ENCODE measurements around the gene SLC44A1. TPM values are rescaled to one million over a fixed set of nuclear protein-coding genes. Genes with fewer than 3 reads are reported as not detected.

Gene SLC44A1
- polyA plus RNA-seq, 3 donors, result 6.9 to 52.1 (median 46.5) TPM

DNA sequence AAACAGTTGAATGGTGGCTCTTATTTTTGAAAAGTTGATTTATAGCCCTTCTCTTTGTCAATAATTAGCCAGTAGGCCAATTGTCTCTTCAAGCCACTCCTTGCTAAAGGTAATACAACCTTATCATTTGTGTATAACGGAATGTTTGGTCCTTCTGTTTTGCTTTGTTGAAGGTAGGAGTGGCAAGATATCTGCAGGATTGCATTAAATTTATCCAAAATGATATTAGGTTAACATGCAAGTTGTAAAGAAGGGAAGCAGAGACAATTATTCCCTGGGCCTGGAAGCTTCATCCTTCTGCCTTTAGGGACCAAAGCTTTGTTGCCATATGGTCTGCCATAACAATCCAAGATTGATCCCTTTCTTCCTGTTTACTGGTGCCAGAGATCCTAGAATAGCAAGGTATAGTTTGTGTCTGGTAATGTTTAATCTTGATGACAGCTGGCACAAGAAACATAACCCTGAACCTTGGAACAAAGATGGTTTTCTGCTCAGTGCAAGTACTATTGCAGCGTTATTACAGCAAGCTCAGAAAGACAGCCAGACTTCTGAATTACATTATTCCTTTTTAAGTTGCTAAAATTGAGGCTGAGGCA lies 187.9 kb downstream of the SLC44A1 start:
- no peak overlapping the region for H3K4me3 Mint-ChIP-seq
- H4K20me1 ChIP-seq (ENCODE audit: insufficient read depth, low read length), result no peaks in the 10 kb centered on the region
- H3K4me2 ChIP-seq (replicated peaks; ENCODE audit: extremely low read depth, low read length, poor library complexity, severe bottlenecking), result no peak overlapping the region
- TF ChIP-seq, protein P1, sequence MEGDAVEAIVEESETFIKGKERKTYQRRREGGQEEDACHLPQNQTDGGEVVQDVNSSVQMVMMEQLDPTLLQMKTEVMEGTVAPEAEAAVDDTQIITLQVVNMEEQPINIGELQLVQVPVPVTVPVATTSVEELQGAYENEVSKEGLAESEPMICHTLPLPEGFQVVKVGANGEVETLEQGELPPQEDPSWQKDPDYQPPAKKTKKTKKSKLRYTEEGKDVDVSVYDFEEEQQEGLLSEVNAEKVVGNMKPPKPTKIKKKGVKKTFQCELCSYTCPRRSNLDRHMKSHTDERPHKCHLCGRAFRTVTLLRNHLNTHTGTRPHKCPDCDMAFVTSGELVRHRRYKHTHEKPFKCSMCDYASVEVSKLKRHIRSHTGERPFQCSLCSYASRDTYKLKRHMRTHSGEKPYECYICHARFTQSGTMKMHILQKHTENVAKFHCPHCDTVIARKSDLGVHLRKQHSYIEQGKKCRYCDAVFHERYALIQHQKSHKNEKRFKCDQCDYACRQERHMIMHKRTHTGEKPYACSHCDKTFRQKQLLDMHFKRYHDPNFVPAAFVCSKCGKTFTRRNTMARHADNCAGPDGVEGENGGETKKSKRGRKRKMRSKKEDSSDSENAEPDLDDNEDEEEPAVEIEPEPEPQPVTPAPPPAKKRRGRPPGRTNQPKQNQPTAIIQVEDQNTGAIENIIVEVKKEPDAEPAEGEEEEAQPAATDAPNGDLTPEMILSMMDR (IDR thresholded peaks at IDR 0.05), result no peak
- WGBS (ENCODE audit: insufficient coverage), result no CpG with 5 or more reads among the region's 2 CpGs
- H3K27ac Mint-ChIP-seq, result no peak overlapping the region
- H3K9ac ChIP-seq (ENCODE audit: insufficient read depth, low read length, poor library complexity, severe bottlenecking), result no peak overlapping the region
- no peaks in the 10 kb centered on the region for H3K79me2 ChIP-seq (ENCODE audit: insufficient read depth, low read length)
- no peak overlapping the region for H3K4me3 ChIP-seq (replicated peaks in 1 of 3; ENCODE audit: low read depth in 2 of 3, low read length in 3 of 3)
- no peaks in the 10 kb centered on the region for H3K9me3 ChIP-seq (replicated peaks in 1 of 2; ENCODE audit: control insufficient read depth in 1 of 2, insufficient read depth in 1 of 2, low read length in 2 of 2)
- peaks cover 0 to 6% (median 2%) of the 10 kb centered on the region in 7 donors for H3K9me3 Mint-ChIP-seq
- no peaks in the 10 kb centered on the region for H3K4me1 ChIP-seq (ENCODE audit: control insufficient read depth in 1 of 2, insufficient read depth in 2 of 2, low read length in 2 of 2)
- no peak overlapping the region for H2AFZ ChIP-seq (ENCODE audit: insufficient read depth, low read depth, low read length, poor library complexity, severe bottlenecking)
- H3K36me3 ChIP-seq (replicated peaks in 1 of 2; ENCODE audit: control insufficient read depth in 1 of 2, insufficient read depth in 2 of 2, low read length in 2 of 2), result no peaks in the 10 kb centered on the region
- no peak for DNase-seq
- H3K27ac ChIP-seq (ENCODE audit: low read depth in 1 of 2, low read length in 2 of 2), result no peak overlapping the region
- intact Hi-C loops (cut with micrococcal nuclease), result loop anchor here in 1 of 2 donors (10.0 kb wide), 2 partner anchors 122 to 262 kb away; partner anchors contain the start of genes FKTN and TMEM38B
- H3K36me3 Mint-ChIP-seq, result peaks cover 0 to 13% of the 10 kb centered on the region in 2 donors
- no peaks in the 10 kb centered on the region for H3K4me1 Mint-ChIP-seq
- no peaks in the 10 kb centered on the region for H3K27me3 Mint-ChIP-seq (ENCODE audit: low read depth in 3 of 3)
- no peaks in the 10 kb centered on the region for H3K27me3 ChIP-seq (ENCODE audit: control insufficient read depth in 2 of 2, insufficient read depth in 2 of 2, low read length in 2 of 2)

DNA sequence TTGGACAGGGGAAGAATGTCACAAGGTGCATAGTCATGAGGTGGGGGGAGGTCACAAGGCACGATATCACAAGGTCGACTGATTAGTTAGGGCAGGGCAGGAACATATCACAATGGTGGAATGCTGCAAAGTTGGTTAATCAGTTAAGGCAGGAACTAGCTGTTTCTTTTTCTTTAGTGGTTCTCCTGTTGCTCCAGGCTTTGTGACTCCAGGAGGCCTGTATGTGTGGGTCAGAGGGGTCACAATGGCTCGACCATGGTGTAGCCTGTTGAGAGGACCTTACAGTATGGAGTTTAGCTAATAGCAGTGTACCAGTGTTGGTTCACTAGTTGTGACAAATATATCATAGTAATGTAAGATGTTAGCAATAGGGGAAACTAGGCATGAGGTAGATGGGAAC lies 191.0 kb downstream of the SLC44A1 start:
- H3K4me2 ChIP-seq (replicated peaks; ENCODE audit: extremely low read depth, low read length, poor library complexity, severe bottlenecking), result no peak overlapping the region
- peaks cover 3% of the 10 kb centered on the region for H3K4me1 Mint-ChIP-seq
- H3K4me3 Mint-ChIP-seq, result no peak overlapping the region
- no peak overlapping the region for H3K27ac ChIP-seq (ENCODE audit: low read depth in 1 of 2, low read length in 2 of 2)
- H3K36me3 ChIP-seq (replicated peaks in 1 of 2; ENCODE audit: control insufficient read depth in 1 of 2, insufficient read depth in 2 of 2, low read length in 2 of 2), result peaks cover 0 to 2% of the 10 kb centered on the region in 2 donors
- H3K27me3 Mint-ChIP-seq (ENCODE audit: low read depth in 3 of 3), result no peaks in the 10 kb centered on the region
- TF ChIP-seq, protein P1 (IDR thresholded peaks at IDR 0.05), result no peak
- no peaks in the 10 kb centered on the region for H3K4me1 ChIP-seq (ENCODE audit: control insufficient read depth in 1 of 2, insufficient read depth in 2 of 2, low read length in 2 of 2)
- no peak overlapping the region for H3K9ac ChIP-seq (ENCODE audit: insufficient read depth, low read length, poor library complexity, severe bottlenecking)
- 96% methylated on average over 3 of the region's 3 CpGs for WGBS (ENCODE audit: insufficient coverage)
- DNase-seq, result no peak
- H3K36me3 Mint-ChIP-seq, result peaks cover 16 to 24% of the 10 kb centered on the region in 2 donors
- H4K20me1 ChIP-seq (ENCODE audit: insufficient read depth, low read length), result no peaks in the 10 kb centered on the region
- no peaks in the 10 kb centered on the region for H3K9me3 ChIP-seq (replicated peaks in 1 of 2; ENCODE audit: control insufficient read depth in 1 of 2, insufficient read depth in 1 of 2, low read length in 2 of 2)
- no peaks in the 10 kb centered on the region for H3K27me3 ChIP-seq (ENCODE audit: control insufficient read depth in 2 of 2, insufficient read depth in 2 of 2, low read length in 2 of 2)
- no peak overlapping the region for H3K27ac Mint-ChIP-seq
- H3K4me3 ChIP-seq (replicated peaks in 1 of 3; ENCODE audit: low read depth in 2 of 3, low read length in 3 of 3), result no peak overlapping the region
- H3K9me3 Mint-ChIP-seq, result peaks cover 0 to 6% (median 2%) of the 10 kb centered on the region in 7 donors
- H3K79me2 ChIP-seq (ENCODE audit: insufficient read depth, low read length), result no peaks in the 10 kb centered on the region
- intact Hi-C loops (cut with micrococcal nuclease), result loop anchor here in 1 of 2 donors (10.0 kb wide), 2 partner anchors 119 to 259 kb away; partner anchors contain the start of genes FKTN and TMEM38B
- H2AFZ ChIP-seq (ENCODE audit: insufficient read depth, low read depth, low read length, poor library complexity, severe bottlenecking), result no peak overlapping the region
